Transverse colon (tissue), 3 donors: Measurements from ENCODE around the gene TBC1D10B.
"Not testable (repeated sequence)": the region's sequence is repeated elsewhere in the genome, so short reads cannot be mapped to it uniquely, and the experiment has no call there.

Experiments used
- EP300 ChIP-seq: sonication (generic); formaldehyde crosslinking; IDR thresholded peaks from one replicate; pipeline ENCODE4 v1.6.1; 2017; ENCODE audit warnings: antibody characterized with exemption, low read depth
- POLR2A ChIP-seq: fragments of 450-650 bp; IDR thresholded peaks from one replicate; pipeline ENCODE4 v1.6.1; 2016; ENCODE audit warnings: antibody characterized with exemption, mild to moderate bottlenecking, moderate library complexity
- TF ChIP-seq, protein P1 (sequence below), 5 experiments: fragments of 200-600 bp in 3 of 5; fragments of 450-650 bp in 2 of 5; sonication (generic) in 3 of 5; IDR thresholded peaks; 1 replicate in 2 of 5; 2 replicates in 3 of 5; pipeline ENCODE4 v1.5.1; 2016 to 2017; ENCODE audit warnings: antibody characterized with exemption in 5 of 5, inconsistent platforms in 3 of 5, mild to moderate bottlenecking in 2 of 5, moderate library complexity in 1 of 5

DNA sequence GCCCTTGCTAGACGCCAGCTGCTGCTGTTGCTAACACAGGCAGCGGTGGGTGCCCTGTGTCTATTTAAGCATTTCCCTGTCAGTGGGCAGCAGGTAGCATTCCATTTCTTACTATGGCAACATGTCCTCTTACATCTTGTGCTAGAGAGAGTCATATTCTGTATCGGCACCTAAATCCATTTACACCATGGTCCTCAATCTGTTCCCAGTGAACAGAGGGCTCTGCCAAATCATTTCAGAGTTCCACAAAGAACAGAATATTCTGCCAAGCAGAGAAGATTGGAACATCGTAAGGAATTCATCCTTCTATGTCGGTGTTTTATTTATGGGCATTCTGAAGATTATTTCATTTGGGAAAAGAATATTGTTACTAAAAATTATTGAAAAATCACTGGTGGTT, 31.6 kb downstream of the TBC1D10B start:
- TF ChIP-seq, protein P1, sequence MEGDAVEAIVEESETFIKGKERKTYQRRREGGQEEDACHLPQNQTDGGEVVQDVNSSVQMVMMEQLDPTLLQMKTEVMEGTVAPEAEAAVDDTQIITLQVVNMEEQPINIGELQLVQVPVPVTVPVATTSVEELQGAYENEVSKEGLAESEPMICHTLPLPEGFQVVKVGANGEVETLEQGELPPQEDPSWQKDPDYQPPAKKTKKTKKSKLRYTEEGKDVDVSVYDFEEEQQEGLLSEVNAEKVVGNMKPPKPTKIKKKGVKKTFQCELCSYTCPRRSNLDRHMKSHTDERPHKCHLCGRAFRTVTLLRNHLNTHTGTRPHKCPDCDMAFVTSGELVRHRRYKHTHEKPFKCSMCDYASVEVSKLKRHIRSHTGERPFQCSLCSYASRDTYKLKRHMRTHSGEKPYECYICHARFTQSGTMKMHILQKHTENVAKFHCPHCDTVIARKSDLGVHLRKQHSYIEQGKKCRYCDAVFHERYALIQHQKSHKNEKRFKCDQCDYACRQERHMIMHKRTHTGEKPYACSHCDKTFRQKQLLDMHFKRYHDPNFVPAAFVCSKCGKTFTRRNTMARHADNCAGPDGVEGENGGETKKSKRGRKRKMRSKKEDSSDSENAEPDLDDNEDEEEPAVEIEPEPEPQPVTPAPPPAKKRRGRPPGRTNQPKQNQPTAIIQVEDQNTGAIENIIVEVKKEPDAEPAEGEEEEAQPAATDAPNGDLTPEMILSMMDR (IDR thresholded peaks at IDR 0.05) = not testable (repeated sequence)
- TF ChIP-seq POLR2A, EP300: not testable (repeated sequence)
